Neural cell (in vitro differentiated cells): Measurements from ENCODE around the gene SYTL3. TPM values are rescaled to one million over a fixed set of nuclear protein-coding genes. Genes with fewer than 3 reads are reported as not detected.

ENCODE experiments used
- H2AFZ ChIP-seq: fragments of 200-600, 300-800 bp; sonication (generic), shearing (Covaris generic); 2 replicates; pipeline ENCODE4 v1.6.0; 2014; ENCODE audit warnings: low read depth, mild to moderate bottlenecking, antibody characterized with exemption, low read length, moderate library complexity
- H3F3A ChIP-seq: fragments of 200-600 bp; shearing (Covaris generic); 2 replicates; pipeline ENCODE4 v1.6.1; 2016; ENCODE audit warnings: mild to moderate bottlenecking, moderate library complexity, mixed read lengths, antibody characterized with exemption, low read length; ENCODE audit not compliant: insufficient read depth, poor library complexity, severe bottlenecking
- H3K27ac ChIP-seq: fragments of 200-600, 300-800 bp; sonication (generic), shearing (Covaris generic); 2 replicates; pipeline ENCODE4 v1.5.1; 2014; ENCODE audit warnings: mild to moderate bottlenecking, low read length, moderate library complexity
- H3K27me3 ChIP-seq: fragments of 300-800, 200-600 bp; sonication (generic), shearing (Covaris generic); 2 replicates; pipeline ENCODE4 v1.6.0; 2014; ENCODE audit warnings: mild to moderate bottlenecking, low read depth, low read length, moderate library complexity; ENCODE audit not compliant: insufficient read depth
- H3K36me3 ChIP-seq: fragments of 300-800, 200-600 bp; sonication (generic), shearing (Covaris generic); 2 replicates; pipeline ENCODE4 v1.5.1; 2014; ENCODE audit warnings: mild to moderate bottlenecking, antibody characterized with exemption, low read length, moderate library complexity; ENCODE audit not compliant: insufficient read depth
- H3K4me2 ChIP-seq: fragments of 300-800, 200-600 bp; sonication (generic), shearing (Covaris generic); 2 replicates; pipeline ENCODE4 v1.6.0; 2014; ENCODE audit warnings: mild to moderate bottlenecking, low read length
- H3K4me3 ChIP-seq: fragments of 300-800, 200-600 bp; sonication (generic), shearing (Covaris generic); 2 replicates; pipeline ENCODE4 v1.5.1; 2014; ENCODE audit warnings: mild to moderate bottlenecking, low read length, moderate library complexity
- H3K79me2 ChIP-seq: fragments of 200-600 bp; shearing (Covaris generic); replicated peaks from 2 replicates; pipeline ENCODE4 v1.6.0; 2014; ENCODE audit warnings: mild to moderate bottlenecking, low read length, moderate library complexity; ENCODE audit not compliant: insufficient read depth
- H3K9ac ChIP-seq: fragments of 300-800, 200-600 bp; sonication (generic), shearing (Covaris generic); 2 replicates; pipeline ENCODE4 v1.6.1; 2016; ENCODE audit warnings: mild to moderate bottlenecking, low read length, mixed read lengths
- H3K9me2 ChIP-seq: fragments of 200-600 bp; shearing (Covaris generic); 2 replicates; pipeline ENCODE4 v1.6.1; 2016; ENCODE audit warnings: mild to moderate bottlenecking, low read length, mixed read lengths; ENCODE audit not compliant: insufficient read depth
- H3K9me3 ChIP-seq: fragments of 200-600, 300-800 bp; sonication (generic), shearing (Covaris generic); 2 replicates; pipeline ENCODE4 v1.6.1; 2016; ENCODE audit warnings: mild to moderate bottlenecking, mixed run types, low read length, moderate library complexity, mixed read lengths
- H4K20me1 ChIP-seq: fragments of 200-600 bp; shearing (Covaris generic); 2 replicates; pipeline ENCODE4 v1.6.1; 2016; ENCODE audit warnings: mild to moderate bottlenecking, mixed run types; ENCODE audit not compliant: insufficient read depth
- CTCF ChIP-seq: fragments of 450-650 bp; IDR thresholded peaks from 2 replicates; pipeline ENCODE4 v1.5.1; 2014; ENCODE audit warnings: antibody characterized with exemption, mild to moderate bottlenecking, moderate library complexity; ENCODE audit not compliant: poor library complexity, severe bottlenecking
- EP300 ChIP-seq: fragments of 450-650 bp; conservative IDR thresholded peaks from 2 replicates; pipeline ENCODE4 v1.6.1; 2014; ENCODE audit warnings: antibody characterized with exemption, mild to moderate bottlenecking, moderate library complexity; ENCODE audit not compliant: poor library complexity, severe bottlenecking
- EZH2 ChIP-seq: fragments of 200-600, 300-800 bp; shearing (Covaris generic), sonication (generic); IDR thresholded peaks from 2 replicates; pipeline ENCODE4 v1.6.1; 2014; ENCODE audit warnings: antibody characterized with exemption, low read length, borderline replicate concordance, mild to moderate bottlenecking; ENCODE audit not compliant: insufficient read depth, poor library complexity, severe bottlenecking
- MXI1 ChIP-seq: fragments of 450-650 bp; conservative IDR thresholded peaks from 2 replicates; pipeline ENCODE4 v1.6.1; 2014; ENCODE audit warnings: antibody characterized with exemption, mild to moderate bottlenecking; ENCODE audit not compliant: poor library complexity, severe bottlenecking
- POLR2AphosphoS5 ChIP-seq: IDR thresholded peaks from 2 replicates; pipeline ENCODE4 v1.6.1; 2012
- RAD21 ChIP-seq: fragments of 450-650 bp; conservative IDR thresholded peaks from 2 replicates; pipeline ENCODE4 v1.6.1; 2014; ENCODE audit warnings: antibody characterized with exemption, mild to moderate bottlenecking, moderate library complexity
- REST ChIP-seq: IDR thresholded peaks from 2 replicates; pipeline ENCODE4 v1.6.1; 2012; ENCODE audit warnings: borderline replicate concordance
- SMC3 ChIP-seq: fragments of 450-650 bp; conservative IDR thresholded peaks from 2 replicates; pipeline ENCODE4 v1.6.1; 2014; ENCODE audit warnings: antibody characterized with exemption, mild to moderate bottlenecking, moderate library complexity; ENCODE audit not compliant: poor library complexity
- TAF1 ChIP-seq: IDR thresholded peaks from 2 replicates; pipeline ENCODE4 v1.6.1; 2012; ENCODE audit warnings: low read depth
- polyA plus RNA-seq: library from polyadenylated mRNA; depleted of rRNA; stranded (reverse); fragments of >200 nt; gene quantifications from 2 replicates; pipeline ENCODE4 v1.2.3, GENCODE V29; 2014

Gene SYTL3
- polyA plus RNA-seq, 1 donor from 2014 or later, result 2.1 TPM

- Histone ChIP-seq H3K79me2 (no peaks in the 10 kb centered on the region), H3K27me3 (no peaks in the 10 kb centered on the region), H3K9ac (no peak overlapping the region), H2AFZ (no peak overlapping the region), H3F3A (no peaks in the 10 kb centered on the region), H3K9me3 (no peaks in the 10 kb centered on the region), H3K27ac (no peak overlapping the region), H3K4me3 (no peak overlapping the region), H4K20me1 (no peaks in the 10 kb centered on the region), H3K36me3 (no peaks in the 10 kb centered on the region), H3K4me2 (no peak overlapping the region), H3K9me2 (no peaks in the 10 kb centered on the region)
- TF ChIP-seq RAD21 (no peak), EZH2 (no peak), POLR2AphosphoS5 (no peak)
Observed at GRCh38 chr6:158725704-158726103, 75.8 kb downstream of the SYTL3 start.

- Histone ChIP-seq H4K20me1 (no peaks in the 10 kb centered on the region), H3K9me2 (no peaks in the 10 kb centered on the region), H2AFZ (no peak overlapping the region), H3K36me3 (no peaks in the 10 kb centered on the region), H3K27me3 (no peaks in the 10 kb centered on the region), H3F3A (no peaks in the 10 kb centered on the region), H3K27ac (no peak overlapping the region), H3K9ac (no peak overlapping the region), H3K9me3 (no peaks in the 10 kb centered on the region), H3K4me3 (no peak overlapping the region), H3K79me2 (no peaks in the 10 kb centered on the region), H3K4me2 (no peak overlapping the region)
- TF ChIP-seq TAF1 (no peak), RAD21 (no peak), POLR2AphosphoS5 (no peak), REST (no peak), SMC3 (no peak), EP300 (no peak), MXI1 (no peak), EZH2 (no peak), CTCF (no peak)
Observed at GRCh38 chr6:158729906-158730540, 80.2 kb downstream of the SYTL3 start.
